Measurements from ENCODE around the gene ZNF317.
"Not testable (repeated sequence)": the region's sequence is repeated elsewhere in the genome, so short reads cannot be mapped to it uniquely, and the experiment has no call there.

Gene ZNF317

DNA sequence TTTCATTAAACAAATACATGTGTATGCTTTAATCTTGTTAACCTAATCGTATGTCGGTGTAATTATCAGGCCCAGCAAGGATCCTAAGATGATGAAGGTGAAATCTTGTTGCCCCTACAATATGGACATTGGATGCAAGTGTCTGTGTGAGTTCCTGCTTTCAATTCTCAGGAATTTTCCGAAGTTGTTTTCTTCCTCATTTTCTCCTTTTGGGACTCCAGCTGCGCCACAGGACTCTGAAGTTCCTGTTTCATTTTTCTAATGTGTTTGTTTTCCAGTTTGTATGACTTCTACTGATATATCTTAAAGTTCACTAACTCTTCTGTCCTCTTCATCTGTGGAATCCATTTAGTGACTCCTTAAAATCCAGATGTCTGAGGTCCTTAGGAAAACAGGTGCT lies 26.6 kb downstream of the ZNF317 start:
- FAIRE-seq (no peak), DNase-seq (ENCODE audit: insufficient read length, low spot score) (no peak)

DNA sequence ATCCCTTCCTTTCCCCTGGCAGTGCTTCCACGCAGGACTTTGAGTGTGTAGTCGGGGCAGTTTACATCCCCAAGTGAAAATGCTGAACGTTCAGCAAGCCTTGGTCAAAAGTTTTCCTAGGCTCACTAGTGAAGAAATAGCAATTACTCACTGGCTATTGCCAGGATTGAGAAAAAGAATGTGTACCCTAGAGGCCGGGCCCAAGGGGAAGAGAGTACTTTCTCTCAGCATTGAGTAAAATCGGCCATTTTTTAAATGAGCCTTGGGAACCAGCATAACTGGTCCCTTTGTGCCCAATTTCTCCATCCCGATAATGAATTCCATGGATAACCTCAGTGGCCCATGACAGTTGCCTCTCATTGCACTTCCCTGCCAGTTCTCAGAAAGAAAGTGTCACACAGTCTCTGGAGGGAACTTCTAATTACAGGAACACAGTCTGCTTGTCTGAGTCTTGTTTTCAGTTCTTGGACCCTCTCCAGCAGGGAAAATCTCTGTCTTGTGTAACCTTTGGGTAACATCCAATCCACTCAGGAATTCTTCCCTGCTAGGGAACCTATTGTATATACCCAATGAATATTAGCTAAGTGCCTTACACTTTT lies 31.3 kb downstream of the ZNF317 start:
- DNase-seq (ENCODE audit: insufficient read length, low spot score), result no peak
- TF ChIP-seq, protein P1, sequence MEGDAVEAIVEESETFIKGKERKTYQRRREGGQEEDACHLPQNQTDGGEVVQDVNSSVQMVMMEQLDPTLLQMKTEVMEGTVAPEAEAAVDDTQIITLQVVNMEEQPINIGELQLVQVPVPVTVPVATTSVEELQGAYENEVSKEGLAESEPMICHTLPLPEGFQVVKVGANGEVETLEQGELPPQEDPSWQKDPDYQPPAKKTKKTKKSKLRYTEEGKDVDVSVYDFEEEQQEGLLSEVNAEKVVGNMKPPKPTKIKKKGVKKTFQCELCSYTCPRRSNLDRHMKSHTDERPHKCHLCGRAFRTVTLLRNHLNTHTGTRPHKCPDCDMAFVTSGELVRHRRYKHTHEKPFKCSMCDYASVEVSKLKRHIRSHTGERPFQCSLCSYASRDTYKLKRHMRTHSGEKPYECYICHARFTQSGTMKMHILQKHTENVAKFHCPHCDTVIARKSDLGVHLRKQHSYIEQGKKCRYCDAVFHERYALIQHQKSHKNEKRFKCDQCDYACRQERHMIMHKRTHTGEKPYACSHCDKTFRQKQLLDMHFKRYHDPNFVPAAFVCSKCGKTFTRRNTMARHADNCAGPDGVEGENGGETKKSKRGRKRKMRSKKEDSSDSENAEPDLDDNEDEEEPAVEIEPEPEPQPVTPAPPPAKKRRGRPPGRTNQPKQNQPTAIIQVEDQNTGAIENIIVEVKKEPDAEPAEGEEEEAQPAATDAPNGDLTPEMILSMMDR (IDR thresholded peaks at IDR 0.05; ENCODE audit: insufficient read depth, missing control alignments), result no peak
- FAIRE-seq, result no peak

More for the DNA sequence above, 26.6 kb downstream of the ZNF317 start:
- TF ChIP-seq, protein P1 (IDR thresholded peaks at IDR 0.05; ENCODE audit: insufficient read depth, missing control alignments), result no peak

DNA sequence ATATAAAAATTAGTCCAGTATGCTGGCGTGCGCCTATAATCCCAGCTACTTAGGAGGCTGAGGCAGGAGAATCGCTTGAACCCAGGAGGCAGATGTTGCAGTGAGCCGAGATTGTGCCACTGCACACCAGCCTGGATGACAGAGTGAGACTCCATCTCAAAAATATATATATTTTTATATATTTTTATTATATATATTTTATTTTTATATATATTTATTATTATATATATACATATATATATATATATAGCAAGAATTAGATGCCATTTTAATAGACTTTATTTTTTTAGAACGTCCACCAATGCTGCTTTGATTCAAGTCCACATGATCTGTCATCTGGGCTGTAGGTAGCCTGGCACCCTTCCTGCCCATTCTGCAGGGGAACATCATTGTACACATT lies 35.1 kb downstream of the ZNF317 start:
- DNase-seq (ENCODE audit: insufficient read length, low spot score), result no peak
- FAIRE-seq, result no peak
- TF ChIP-seq, protein P1 (IDR thresholded peaks at IDR 0.05; ENCODE audit: insufficient read depth, missing control alignments), result no peak

DNA sequence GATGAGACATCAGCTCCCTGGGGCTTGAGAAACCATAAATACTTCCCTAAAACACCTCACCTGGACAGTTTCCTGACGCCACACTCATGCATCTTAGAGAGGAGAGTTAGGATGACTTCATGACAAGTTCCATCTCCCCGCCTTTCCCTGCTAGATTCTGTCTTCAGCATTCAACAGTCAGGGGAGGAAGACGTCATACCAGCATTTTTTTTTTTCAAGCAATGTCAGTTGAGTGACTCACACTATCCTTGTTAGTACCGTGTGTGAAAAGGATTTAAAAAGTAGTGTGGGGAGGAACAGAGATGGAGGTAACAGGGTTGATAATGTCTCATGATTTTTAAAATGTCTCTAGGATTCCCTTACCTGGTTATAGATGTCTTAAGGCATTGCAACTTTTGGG lies 38.7 kb downstream of the ZNF317 start, which contains the start of gene OR7D2:
TSS of gene OR7D2 (plus strand) at position 79 of the 400 bp plus-strand sequence. CDS start 6,803 bp downstream, outside the sequence.
- no peak for FAIRE-seq
- TF ChIP-seq, protein P1 (IDR thresholded peaks at IDR 0.05; ENCODE audit: insufficient read depth, missing control alignments), result no peak
- DNase-seq (ENCODE audit: insufficient read length, low spot score), result no peak

DNA sequence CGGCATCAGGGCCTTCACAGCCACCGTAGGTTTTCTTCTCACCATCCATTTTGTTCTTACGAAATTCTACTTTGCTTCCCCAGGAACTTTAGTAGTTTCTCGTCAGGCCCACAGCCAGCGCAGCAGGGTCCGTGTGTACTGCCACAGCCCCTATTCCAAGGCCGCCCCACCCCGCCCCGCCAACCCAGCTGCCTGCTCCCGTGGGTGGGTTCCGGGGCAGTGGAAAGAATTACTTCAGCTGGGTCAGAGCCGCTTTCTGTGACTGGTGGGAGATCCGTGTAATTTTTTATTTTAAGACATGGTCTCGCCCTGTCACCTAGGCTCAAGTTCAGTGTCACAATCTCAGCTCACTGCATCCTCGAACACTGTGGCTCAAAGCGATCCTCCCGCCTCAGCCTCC lies 42.8 kb downstream of the ZNF317 start:
- DNase-seq (ENCODE audit: insufficient read length, low spot score) (no peak), FAIRE-seq (no peak)
- TF ChIP-seq, protein P1 (IDR thresholded peaks at IDR 0.05; ENCODE audit: insufficient read depth, missing control alignments), result no peak

DNA sequence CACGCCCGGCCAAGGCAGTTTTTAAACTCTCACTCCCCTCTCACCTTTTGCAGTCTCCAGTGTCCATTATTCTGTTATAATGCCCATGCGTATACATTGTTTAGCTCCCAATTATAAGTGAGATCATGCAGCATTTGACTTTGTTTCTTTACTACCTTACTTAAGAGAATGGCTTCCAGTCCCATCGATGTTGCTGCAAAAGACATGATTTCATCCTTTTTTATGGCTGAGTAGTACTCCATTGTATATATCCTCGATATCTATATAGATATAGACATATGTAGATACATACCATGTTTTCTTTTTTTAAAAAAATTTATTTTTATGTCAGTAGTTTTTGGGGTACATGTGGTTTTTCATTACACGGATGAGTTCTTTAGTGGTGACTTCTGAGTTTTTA lies 47.0 kb downstream of the ZNF317 start:
- FAIRE-seq (no peak), DNase-seq (ENCODE audit: insufficient read length, low spot score) (no peak)
- TF ChIP-seq, protein P1 (IDR thresholded peaks at IDR 0.05; ENCODE audit: insufficient read depth, missing control alignments), result no peak

DNA sequence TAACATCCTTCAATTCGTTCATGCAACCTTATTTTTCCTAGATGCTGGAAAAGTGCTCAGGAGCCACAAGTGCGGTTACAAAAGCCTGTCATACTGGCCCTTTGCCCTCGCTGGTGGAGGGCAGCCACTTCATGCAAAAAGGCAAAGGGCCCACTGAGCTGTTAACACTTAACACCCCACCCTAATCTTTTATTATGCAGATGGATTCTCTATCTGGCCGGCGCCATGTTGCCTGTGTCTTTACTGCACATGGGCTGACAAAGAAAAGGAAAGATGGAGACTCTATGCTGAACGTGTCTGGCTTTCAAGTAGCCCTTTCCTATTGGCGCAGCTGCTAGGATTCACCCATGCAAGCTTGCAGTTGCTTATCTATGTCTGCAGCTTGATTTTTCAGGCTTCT lies 49.3 kb downstream of the ZNF317 start:
- DNase-seq (ENCODE audit: insufficient read length, low spot score) (no peak), FAIRE-seq (no peak)
- TF ChIP-seq, protein P1 (IDR thresholded peaks at IDR 0.05; ENCODE audit: insufficient read depth, missing control alignments), result no peak

DNA sequence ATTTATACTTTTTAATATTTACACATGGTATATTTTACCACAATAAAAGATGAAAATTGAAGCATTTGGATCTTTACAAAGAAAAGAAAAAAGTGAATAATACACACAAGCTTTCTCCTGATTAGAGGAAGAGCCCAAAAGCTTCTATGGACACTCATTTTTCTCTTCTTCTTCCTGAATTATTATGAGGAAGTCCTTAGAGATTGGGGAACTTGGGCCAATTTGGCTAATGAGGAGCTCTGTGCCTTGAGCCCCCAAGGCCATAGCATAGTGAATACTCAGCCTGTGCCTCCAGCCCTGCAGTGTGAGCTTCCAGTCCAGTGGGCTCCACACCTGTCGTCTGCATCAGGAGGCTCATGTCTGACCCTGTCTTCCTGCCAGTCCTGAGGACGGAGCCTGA lies 57.8 kb downstream of the ZNF317 start:
- not testable (repeated sequence) for DNase-seq (ENCODE audit: insufficient read length, low spot score); FAIRE-seq
